ENCODE data around the gene CCDC106.

DNA sequence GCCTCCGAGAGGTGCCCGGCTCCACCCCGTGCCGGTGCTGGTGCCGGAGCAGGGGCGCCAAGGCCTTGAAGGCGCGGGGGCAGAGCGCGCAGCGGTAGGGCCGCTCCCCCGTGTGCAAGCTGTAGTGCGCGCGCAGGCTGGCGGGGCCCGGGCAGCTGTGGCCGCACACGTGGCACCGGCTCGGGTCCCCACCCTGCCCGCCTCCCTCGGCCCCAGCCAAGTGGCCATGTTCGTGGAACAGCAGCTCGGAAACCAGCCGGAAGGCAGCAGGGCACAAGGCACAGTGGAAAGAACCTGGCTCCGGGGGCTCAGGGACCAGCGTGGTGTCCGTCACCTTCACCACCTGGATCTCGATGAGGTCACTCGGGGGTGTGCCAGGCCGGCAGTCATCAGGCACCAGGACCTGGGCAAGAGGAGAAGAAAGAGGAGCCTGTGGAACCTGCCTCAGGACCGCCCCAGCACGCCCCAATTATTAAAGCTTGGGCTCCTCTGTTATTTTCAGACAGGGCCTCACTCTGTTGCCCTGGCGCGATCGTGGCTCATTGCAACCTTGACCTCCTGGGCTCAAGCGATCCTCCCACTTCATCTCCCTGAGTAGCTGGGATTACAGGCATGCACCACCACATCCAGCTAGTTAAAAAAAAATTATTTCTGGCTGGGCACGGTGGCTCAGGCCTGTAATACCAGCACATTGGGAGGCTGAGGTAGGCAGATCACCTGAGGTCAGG is 25.6 kb upstream of the CCDC106 start:
- TF ChIP-seq, protein P1, sequence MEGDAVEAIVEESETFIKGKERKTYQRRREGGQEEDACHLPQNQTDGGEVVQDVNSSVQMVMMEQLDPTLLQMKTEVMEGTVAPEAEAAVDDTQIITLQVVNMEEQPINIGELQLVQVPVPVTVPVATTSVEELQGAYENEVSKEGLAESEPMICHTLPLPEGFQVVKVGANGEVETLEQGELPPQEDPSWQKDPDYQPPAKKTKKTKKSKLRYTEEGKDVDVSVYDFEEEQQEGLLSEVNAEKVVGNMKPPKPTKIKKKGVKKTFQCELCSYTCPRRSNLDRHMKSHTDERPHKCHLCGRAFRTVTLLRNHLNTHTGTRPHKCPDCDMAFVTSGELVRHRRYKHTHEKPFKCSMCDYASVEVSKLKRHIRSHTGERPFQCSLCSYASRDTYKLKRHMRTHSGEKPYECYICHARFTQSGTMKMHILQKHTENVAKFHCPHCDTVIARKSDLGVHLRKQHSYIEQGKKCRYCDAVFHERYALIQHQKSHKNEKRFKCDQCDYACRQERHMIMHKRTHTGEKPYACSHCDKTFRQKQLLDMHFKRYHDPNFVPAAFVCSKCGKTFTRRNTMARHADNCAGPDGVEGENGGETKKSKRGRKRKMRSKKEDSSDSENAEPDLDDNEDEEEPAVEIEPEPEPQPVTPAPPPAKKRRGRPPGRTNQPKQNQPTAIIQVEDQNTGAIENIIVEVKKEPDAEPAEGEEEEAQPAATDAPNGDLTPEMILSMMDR (conservative IDR thresholded peaks at IDR 0.05 in 1 of 2, IDR thresholded peaks at IDR 0.05 in 1 of 2; ENCODE audit: extremely low read depth in 1 of 2, insufficient read depth in 1 of 2, low read depth in 1 of 2, low read length in 2 of 2), result no peak
- TF ChIP-seq EZH2 (IDR thresholded peaks at IDR 0.05; ENCODE audit: borderline replicate concordance, low read length), result no peak

Measured in mammary epithelial cell (primary cell).